NCI-H82 treated with DMSO at 0.1 percent for 48 hours (cell line): ENCODE results near the gene ERBIN.
"Not testable (repeated sequence)": the region's sequence is repeated elsewhere in the genome, so short reads cannot be mapped to it uniquely, and the experiment has no call there.

Experiments used
- DNase-seq: peaks from one replicate; lab custom pipeline; 2025; ENCODE audit not compliant: unreplicated experiment; lab: John Stamatoyannopoulos, UW

The ERBIN gene

GRCh38 chr5:65926276-65926783, at the start of gene ERBIN:
TSS of gene ERBIN (plus strand) at chr5:65926575. CDS start at chr5:65992719, 66,144 bp downstream.
- DNase-seq, result no peak

GRCh38 chr5:65876970-65877369, 49.4 kb upstream of the ERBIN start:
- DNase-seq, result no peak

- DNase-seq, result not testable (repeated sequence)
These were observed 46.6 kb upstream of the ERBIN start for GRCh38 chr5:65879668-65880256.

GRCh38 chr5:65880496-65881072, 45.8 kb upstream of the ERBIN start:
- DNase-seq, result peak; percentile 6

- DNase-seq, result no peak
These were observed 44.1 kb upstream of the ERBIN start for GRCh38 chr5:65882278-65882677.

- no peak for DNase-seq
These were observed 42.9 kb upstream of the ERBIN start for GRCh38 chr5:65883461-65883860.

GRCh38 chr5:65886387-65886786, 40.0 kb upstream of the ERBIN start:
- no peak for DNase-seq

- not testable (repeated sequence) for DNase-seq
These were observed 34.4 kb upstream of the ERBIN start for GRCh38 chr5:65892024-65892423.

GRCh38 chr5:65892801-65893200, 33.6 kb upstream of the ERBIN start:
- no peak for DNase-seq

- DNase-seq, result no peak
These were observed 32.5 kb upstream of the ERBIN start for GRCh38 chr5:65893749-65894430.

- DNase-seq, result no peak
These were observed 30.5 kb upstream of the ERBIN start for GRCh38 chr5:65895891-65896290.

- DNase-seq, result no peak
These were observed 25.6 kb upstream of the ERBIN start for GRCh38 chr5:65900746-65901145.

- no peak for DNase-seq
These were observed 24.3 kb upstream of the ERBIN start for GRCh38 chr5:65902104-65902503.

GRCh38 chr5:65903581-65903980, 22.8 kb upstream of the ERBIN start:
- DNase-seq, result no peak

GRCh38 chr5:65906256-65906655, 20.1 kb upstream of the ERBIN start:
- DNase-seq, result no peak

- no peak for DNase-seq
These were observed 19.2 kb upstream of the ERBIN start for GRCh38 chr5:65907135-65907534.

- DNase-seq, result no peak
These were observed 15.7 kb upstream of the ERBIN start for GRCh38 chr5:65910711-65911110.

- no peak for DNase-seq
These were observed 14.1 kb upstream of the ERBIN start for GRCh38 chr5:65912311-65912710.

- DNase-seq, result no peak
These were observed 12.9 kb upstream of the ERBIN start for GRCh38 chr5:65913519-65913918.

GRCh38 chr5:65914641-65915196, 11.7 kb upstream of the ERBIN start:
- no peak for DNase-seq

- DNase-seq, result not testable (repeated sequence)
These were observed 10.7 kb upstream of the ERBIN start for GRCh38 chr5:65915661-65916060.

- DNase-seq, result peak; percentile 62
These were observed 10.3 kb upstream of the ERBIN start for GRCh38 chr5:65916066-65916465.
